Measurements from ENCODE around the gene INAVA. TPM values are rescaled to one million over a fixed set of nuclear protein-coding genes. Genes with fewer than 3 reads are reported as not detected.

Gene INAVA
- total RNA-seq, 5 donors from 2014 or later (not counting 1 experiment from before 2014, with no cell fraction given) = 0.09 to 0.62 (median 0.25) TPM; not detected in 1

GRCh38 chr1:200873671-200874397, 20.9 kb upstream of the INAVA start:
- peak in 2 of 35 experiments; percentile 10 to 45 for DNase-seq
- ChIA-PET POLR2A (no interaction called here), CTCF (interaction anchor here in 1 of 2 donors (0.5 kb wide), 1 partner anchor 848 kb away, joined by 3 read pairs; no protein-coding TSS in a partner anchor)
- peaks cover 31 to 32% of the 10 kb centered on the region in 2 donors for H3K27me3 Mint-ChIP-seq
- H3K36me3 Mint-ChIP-seq = peaks cover 3% of the 10 kb centered on the region
- Histone ChIP-seq H3K9me3 (no peaks in the 10 kb centered on the region), H3K27me3 (replicated peaks in 1 of 2; ENCODE audit: control insufficient read depth in 2 of 2, extremely low read depth in 1 of 2, insufficient read depth in 2 of 2, low read length in 1 of 2) (peaks cover 2 to 32% of the 10 kb centered on the region in 2 experiments), H3K4me3 (ENCODE audit: control insufficient read depth in 1 of 2, extremely low read depth in 1 of 2, low read length in 1 of 2) (peak overlapping the region; percentile 33 to 53), H3K27ac (ENCODE audit: low read length) (no peak overlapping the region), H3K4me1 (ENCODE audit: control insufficient read depth in 1 of 2, extremely low read depth in 1 of 2, insufficient read depth in 2 of 2, low read length in 2 of 2) (peaks cover 6 to 71% of the 10 kb centered on the region in 2 experiments), H3K36me3 (ENCODE audit: control insufficient read depth in 2 of 2, extremely low read depth in 1 of 2, insufficient read depth in 1 of 2, low read length in 1 of 2) (no peaks in the 10 kb centered on the region)
- peaks cover 44 to 79% (median 65%) of the 10 kb centered on the region in 3 donors for H3K4me1 Mint-ChIP-seq
- H3K9me3 Mint-ChIP-seq = no peaks in the 10 kb centered on the region
- peak overlapping the region; percentile 54 to 74 (median 72) for H3K4me3 Mint-ChIP-seq
- WGBS (ENCODE audit: insufficient coverage) = 37% methylated on average over 54 of the region's 66 CpGs
- peak in 1 of 4 experiments; percentile 55 for ATAC-seq (replicated peaks in 1 of 4)
- H3K27ac Mint-ChIP-seq = peak overlapping the region; percentile 63 to 71

- Histone ChIP-seq H3K4me3 (ENCODE audit: control insufficient read depth in 1 of 2, extremely low read depth in 1 of 2, low read length in 1 of 2) (peak overlapping the region in 1 of 2 donors; percentile 33), H3K27ac (ENCODE audit: low read length) (no peak overlapping the region), H3K36me3 (ENCODE audit: control insufficient read depth in 2 of 2, extremely low read depth in 1 of 2, insufficient read depth in 1 of 2, low read length in 1 of 2) (no peaks in the 10 kb centered on the region), H3K4me1 (ENCODE audit: control insufficient read depth in 1 of 2, extremely low read depth in 1 of 2, insufficient read depth in 2 of 2, low read length in 2 of 2) (peaks cover 6 to 66% of the 10 kb centered on the region in 2 experiments), H3K27me3 (replicated peaks in 1 of 2; ENCODE audit: control insufficient read depth in 2 of 2, extremely low read depth in 1 of 2, insufficient read depth in 2 of 2, low read length in 1 of 2) (peaks cover 2 to 32% of the 10 kb centered on the region in 2 experiments), H3K9me3 (no peaks in the 10 kb centered on the region)
- H3K9me3 Mint-ChIP-seq = no peaks in the 10 kb centered on the region
- peak overlapping the region; percentile 49 to 74 (median 72) for H3K4me3 Mint-ChIP-seq
- H3K27ac Mint-ChIP-seq = peak overlapping the region; percentile 63 to 71
- ATAC-seq (replicated peaks in 1 of 4) = no peak
- peaks cover 44 to 76% (median 61%) of the 10 kb centered on the region in 3 donors for H3K4me1 Mint-ChIP-seq
- ChIA-PET POLR2A (no interaction called here), CTCF (no interaction called here)
- H3K27me3 Mint-ChIP-seq = peaks cover 31 to 32% of the 10 kb centered on the region in 2 donors
- 63% methylated on average over 3 of the region's 6 CpGs for WGBS (ENCODE audit: insufficient coverage)
- DNase-seq = no peak
- H3K36me3 Mint-ChIP-seq = peaks cover 3% of the 10 kb centered on the region
Measured at GRCh38 chr1:200874694-200875093, 20.0 kb upstream of the INAVA start.

- ChIA-PET CTCF (no interaction called here), POLR2A (interaction anchor here in 1 of 2 donors (0.6 kb wide), 1 partner anchor 15 kb away, joined by 3 read pairs; no protein-coding TSS in a partner anchor)
- Histone ChIP-seq H3K27ac (ENCODE audit: low read length) (no peak overlapping the region), H3K4me3 (ENCODE audit: control insufficient read depth in 1 of 2, extremely low read depth in 1 of 2, low read length in 1 of 2) (no peak overlapping the region), H3K9me3 (no peaks in the 10 kb centered on the region), H3K36me3 (ENCODE audit: control insufficient read depth in 2 of 2, extremely low read depth in 1 of 2, insufficient read depth in 1 of 2, low read length in 1 of 2) (no peaks in the 10 kb centered on the region), H3K27me3 (replicated peaks in 1 of 2; ENCODE audit: control insufficient read depth in 2 of 2, extremely low read depth in 1 of 2, insufficient read depth in 2 of 2, low read length in 1 of 2) (peaks cover 2 to 32% of the 10 kb centered on the region in 2 experiments), H3K4me1 (ENCODE audit: control insufficient read depth in 1 of 2, extremely low read depth in 1 of 2, insufficient read depth in 2 of 2, low read length in 2 of 2) (peaks cover 6 to 64% of the 10 kb centered on the region in 2 experiments)
- H3K4me3 Mint-ChIP-seq = peak overlapping the region; percentile 31 to 74 (median 35)
- H3K9me3 Mint-ChIP-seq = no peaks in the 10 kb centered on the region
- H3K27me3 Mint-ChIP-seq = peaks cover 31 to 32% of the 10 kb centered on the region in 2 donors
- peaks cover 44 to 76% (median 59%) of the 10 kb centered on the region in 3 donors for H3K4me1 Mint-ChIP-seq
- H3K27ac Mint-ChIP-seq = peak overlapping the region; percentile 5 to 29
- 97% methylated on average over 4 of the region's 5 CpGs for WGBS (ENCODE audit: insufficient coverage)
- ATAC-seq (replicated peaks in 1 of 4) (no peak), DNase-seq (no peak)
- peaks cover 3% of the 10 kb centered on the region for H3K36me3 Mint-ChIP-seq
Measured at GRCh38 chr1:200875416-200875815, 19.3 kb upstream of the INAVA start.

- CTCF ChIA-PET = interaction anchor here (0.5 to 1.2 kb wide), 5 partner anchors 9 to 226 kb away, joined by 3 to 6 read pairs (median 4); no protein-coding TSS in a partner anchor
- peak overlapping the region in 1 of 2 donors; percentile 88 for H3K27ac Mint-ChIP-seq
Measured at GRCh38 chr1:200877010-200877409, 17.7 kb upstream of the INAVA start.

GRCh38 chr1:200877839-200878551, 16.7 kb upstream of the INAVA start:
- H3K4me3 Mint-ChIP-seq = peak overlapping the region in 1 of 3 donors; percentile 28
- Histone ChIP-seq H3K4me1 (ENCODE audit: control insufficient read depth in 1 of 2, extremely low read depth in 1 of 2, insufficient read depth in 2 of 2, low read length in 2 of 2) (peaks cover 6 to 43% of the 10 kb centered on the region in 2 experiments), H3K27me3 (replicated peaks in 1 of 2; ENCODE audit: control insufficient read depth in 2 of 2, extremely low read depth in 1 of 2, insufficient read depth in 2 of 2, low read length in 1 of 2) (peaks cover 0 to 18% of the 10 kb centered on the region in 2 experiments), H3K4me3 (ENCODE audit: control insufficient read depth in 1 of 2, extremely low read depth in 1 of 2, low read length in 1 of 2) (no peak overlapping the region), H3K36me3 (ENCODE audit: control insufficient read depth in 2 of 2, extremely low read depth in 1 of 2, insufficient read depth in 1 of 2, low read length in 1 of 2) (no peaks in the 10 kb centered on the region), H3K27ac (ENCODE audit: low read length) (peak overlapping the region; percentile 66), H3K9me3 (no peaks in the 10 kb centered on the region)
- H3K27ac Mint-ChIP-seq = peak overlapping the region; percentile 82 to 88
- 36% methylated on average over 2 of the region's 6 CpGs for WGBS (ENCODE audit: insufficient coverage)
- CTCF ChIA-PET = interaction anchor here (0.6 to 1.0 kb wide), 5 partner anchors 10 to 304 kb away, joined by 3 to 4 read pairs (median 3); no protein-coding TSS in a partner anchor
- no peaks in the 10 kb centered on the region for H3K9me3 Mint-ChIP-seq
- POLR2A ChIA-PET = interaction anchor here in 1 of 2 donors (0.6 to 0.9 kb wide), 3 partner anchors 10 to 285 kb away, joined by 3 to 4 read pairs (median 4); no protein-coding TSS in a partner anchor
- peaks cover 19 to 29% of the 10 kb centered on the region in 2 donors for H3K27me3 Mint-ChIP-seq
- peaks cover 3% of the 10 kb centered on the region for H3K36me3 Mint-ChIP-seq
- ATAC-seq (replicated peaks in 1 of 4) (peak; percentile 70 to 73 (median 72)), DNase-seq (peak in 5 of 35 experiments; percentile 11 to 55 (median 36))
- peaks cover 38 to 63% (median 42%) of the 10 kb centered on the region in 3 donors for H3K4me1 Mint-ChIP-seq

More at GRCh38 chr1:200877010-200877409, 17.7 kb upstream of the INAVA start:
- Mint-ChIP-seq H3K27me3 (peaks cover 24 to 29% of the 10 kb centered on the region in 2 donors), H3K36me3 (peaks cover 3% of the 10 kb centered on the region), H3K4me1 (peaks cover 38 to 67% (median 45%) of the 10 kb centered on the region in 3 donors), H3K4me3 (peak overlapping the region in 1 of 3 donors; percentile 28), H3K9me3 (no peaks in the 10 kb centered on the region)
- no peak overlapping the region for H3K4me3 ChIP-seq (ENCODE audit: control insufficient read depth in 1 of 2, extremely low read depth in 1 of 2, low read length in 1 of 2)
- H3K36me3 ChIP-seq (ENCODE audit: control insufficient read depth in 2 of 2, extremely low read depth in 1 of 2, insufficient read depth in 1 of 2, low read length in 1 of 2) = no peaks in the 10 kb centered on the region
- H3K4me1 ChIP-seq (ENCODE audit: control insufficient read depth in 1 of 2, extremely low read depth in 1 of 2, insufficient read depth in 2 of 2, low read length in 2 of 2) = peaks cover 6 to 53% of the 10 kb centered on the region in 2 experiments
- no peak for ATAC-seq (replicated peaks in 1 of 4)
- no peak overlapping the region for H3K27ac ChIP-seq (ENCODE audit: low read length)
- WGBS (ENCODE audit: insufficient coverage) = 75% methylated on average over 2 of the region's 3 CpGs
- H3K27me3 ChIP-seq (replicated peaks in 1 of 2; ENCODE audit: control insufficient read depth in 2 of 2, extremely low read depth in 1 of 2, insufficient read depth in 2 of 2, low read length in 1 of 2) = peaks cover under 1 to 28% of the 10 kb centered on the region in 2 experiments
- DNase-seq = no peak
- H3K9me3 ChIP-seq = no peaks in the 10 kb centered on the region
- POLR2A ChIA-PET = interaction anchor here (0.5 to 0.9 kb wide), 8 partner anchors 9 to 139 kb away, joined by 3 to 11 read pairs (median 4); no protein-coding TSS in a partner anchor
